ENCODE results near the gene DHRS1.

GRCh38 chr14:24280797-24281460 is 18.7 kb downstream of the DHRS1 start:
- TF ChIP-seq TAF1 (IDR thresholded peaks at IDR 0.05; ENCODE audit: borderline replicate concordance, insufficient read depth, low read length) (no peak), POLR2AphosphoS5 (IDR thresholded peaks at IDR 0.05; ENCODE audit: low read depth, low read length) (no peak), SIN3A (IDR thresholded peaks at IDR 0.05; ENCODE audit: borderline replicate concordance, insufficient read depth, low read length) (no peak), FOXP2 (optimal IDR thresholded peaks at IDR 0.05; ENCODE audit: borderline replicate concordance, extremely low read depth, extremely low read length, insufficient read depth) (no peak)
- TF ChIP-seq, protein P1, sequence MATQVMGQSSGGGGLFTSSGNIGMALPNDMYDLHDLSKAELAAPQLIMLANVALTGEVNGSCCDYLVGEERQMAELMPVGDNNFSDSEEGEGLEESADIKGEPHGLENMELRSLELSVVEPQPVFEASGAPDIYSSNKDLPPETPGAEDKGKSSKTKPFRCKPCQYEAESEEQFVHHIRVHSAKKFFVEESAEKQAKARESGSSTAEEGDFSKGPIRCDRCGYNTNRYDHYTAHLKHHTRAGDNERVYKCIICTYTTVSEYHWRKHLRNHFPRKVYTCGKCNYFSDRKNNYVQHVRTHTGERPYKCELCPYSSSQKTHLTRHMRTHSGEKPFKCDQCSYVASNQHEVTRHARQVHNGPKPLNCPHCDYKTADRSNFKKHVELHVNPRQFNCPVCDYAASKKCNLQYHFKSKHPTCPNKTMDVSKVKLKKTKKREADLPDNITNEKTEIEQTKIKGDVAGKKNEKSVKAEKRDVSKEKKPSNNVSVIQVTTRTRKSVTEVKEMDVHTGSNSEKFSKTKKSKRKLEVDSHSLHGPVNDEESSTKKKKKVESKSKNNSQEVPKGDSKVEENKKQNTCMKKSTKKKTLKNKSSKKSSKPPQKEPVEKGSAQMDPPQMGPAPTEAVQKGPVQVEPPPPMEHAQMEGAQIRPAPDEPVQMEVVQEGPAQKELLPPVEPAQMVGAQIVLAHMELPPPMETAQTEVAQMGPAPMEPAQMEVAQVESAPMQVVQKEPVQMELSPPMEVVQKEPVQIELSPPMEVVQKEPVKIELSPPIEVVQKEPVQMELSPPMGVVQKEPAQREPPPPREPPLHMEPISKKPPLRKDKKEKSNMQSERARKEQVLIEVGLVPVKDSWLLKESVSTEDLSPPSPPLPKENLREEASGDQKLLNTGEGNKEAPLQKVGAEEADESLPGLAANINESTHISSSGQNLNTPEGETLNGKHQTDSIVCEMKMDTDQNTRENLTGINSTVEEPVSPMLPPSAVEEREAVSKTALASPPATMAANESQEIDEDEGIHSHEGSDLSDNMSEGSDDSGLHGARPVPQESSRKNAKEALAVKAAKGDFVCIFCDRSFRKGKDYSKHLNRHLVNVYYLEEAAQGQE (IDR thresholded peaks at IDR 0.05; ENCODE audit: insufficient read depth in 1 of 2, low read depth in 2 of 2, low read length in 2 of 2) = no peak

All from PFSK-1 (cell line).